ENCODE data around the gene SCAMP5. TPM values are rescaled to one million over a fixed set of nuclear protein-coding genes. Genes with fewer than 3 reads are reported as not detected.

Gene SCAMP5
- total and polyA plus RNA-seq, 2 of the 13 experiments (the other 11 are each of a cell fraction or from before 2014, with no cell fraction given) = 34.3 to 49.0 TPM

DNA sequence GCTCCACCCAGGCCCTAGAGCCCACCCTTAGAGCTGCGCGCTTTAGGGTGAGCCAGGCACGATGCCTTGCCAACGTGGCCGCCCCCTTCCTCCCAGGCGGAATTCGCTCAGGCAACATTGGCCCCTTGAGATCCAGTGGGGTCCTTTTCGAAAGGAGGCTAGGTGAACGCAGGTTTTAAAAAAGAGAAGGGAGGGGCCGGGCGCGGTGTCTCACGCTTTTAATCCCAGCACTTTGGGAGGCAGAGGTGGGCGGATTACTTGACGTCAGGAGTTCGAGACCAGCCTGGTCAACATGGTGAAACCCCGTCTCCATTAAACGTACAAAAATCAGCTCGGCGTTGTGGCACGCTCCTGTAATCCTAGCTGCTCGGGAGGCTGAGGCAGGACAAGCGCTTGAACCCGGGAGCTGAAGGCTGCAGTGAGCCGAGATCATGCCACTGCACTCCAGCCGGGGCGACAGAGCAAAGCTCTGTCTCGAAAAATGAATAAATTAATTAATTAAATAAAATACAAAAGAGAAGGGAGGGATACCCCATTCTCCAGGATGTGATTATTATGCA lies 37.8 kb upstream of the SCAMP5 start:
- Histone ChIP-seq H3K9me3 (ENCODE audit: low read length) (no peaks in the 10 kb centered on the region), H2AFZ (ENCODE audit: low read length) (no peak overlapping the region), H3K4me3 (replicated peaks in 1 of 3; ENCODE audit: insufficient read depth in 1 of 3, low read depth in 2 of 3, low read length in 3 of 3) (peak overlapping the region; percentile 60 to 78 (median 63)), H3K9ac (ENCODE audit: insufficient read depth, low read depth, low read length) (peak overlapping the region; percentile 30; the same call in 1 of the 2 replicates), H3K27me3 (ENCODE audit: control insufficient read depth in 1 of 2, insufficient read depth in 2 of 2, low read length in 2 of 2) (peaks cover 5 to 62% of the 10 kb centered on the region in 2 experiments; a peak in 4 of 5 replicates), H3K36me3 (replicated peaks in 1 of 2; ENCODE audit: control insufficient read depth in 1 of 2, insufficient read depth in 2 of 2, low read length in 2 of 2) (no peaks in the 10 kb centered on the region), H3K4me2 (ENCODE audit: low read depth, low read length) (peak overlapping the region; percentile 97), H3K4me1 (ENCODE audit: insufficient read depth, low read length) (peaks cover 18% of the 10 kb centered on the region), H4K20me1 (ENCODE audit: insufficient read depth, low read length) (no peaks in the 10 kb centered on the region), H3K27ac (ENCODE audit: extremely low read length, insufficient read depth, low read length) (no peak overlapping the region), H3K79me2 (ENCODE audit: insufficient read depth, low read length) (no peaks in the 10 kb centered on the region)
- no TSS peak for BruUV-seq (replicated peaks)
- FAIRE-seq (no peak), DNase-seq (ENCODE audit: low spot score) (no peak), ATAC-seq (no peak)
- ChIA-PET CTCF (ENCODE audit: low intra/inter-chr PET ratio, low total read pairs) (no interaction called here), POLR2A (interaction anchor here (1.0 kb wide), 1 partner anchor 51 kb away, joined by 6 read pairs; the partner anchor contains the start of gene FAM219B)
- 10% methylated on average over 20 of the region's 28 CpGs for WGBS (ENCODE audit: low lambda C conversion rate)
- intact Hi-C loops (cut with micrococcal nuclease; ENCODE audit: unreplicated experiment) (no loop called here), in situ Hi-C loops (cut with HindIII; ENCODE audit: extremely low pct_ligation_motif_present, low pct_unique_long_range_greater_than_20kb) (loop anchor here (10.0 kb wide), 2 partner anchors 183 to 323 kb away; no protein-coding TSS in a partner anchor)
- 0 out of 2 replicates have a peak, but pooled peaks have one; percentile 11 for TF ChIP-seq CHD4 (IDR thresholded peaks at IDR 0.05; ENCODE audit: borderline replicate concordance, low read length)
- no peak for TF ChIP-seq ZNF646 (CRISPR knock-in tag; IDR thresholded peaks at IDR 0.05)
- TF ChIP-seq PHF21A (CRISPR knock-in tag; IDR thresholded peaks at IDR 0.05) = 0 out of 2 replicates have a peak, but pooled peaks have one; percentile 22
- TF ChIP-seq ZFX (CRISPR knock-in tag; IDR thresholded peaks at IDR 0.05; ENCODE audit: low read depth) = 0 out of 2 replicates have a peak, but pooled peaks have one; percentile 1
- no peak for TF ChIP-seq ZNF746 (CRISPR knock-in tag; IDR thresholded peaks at IDR 0.05)
- no peak for TF ChIP-seq ZFP82 (CRISPR knock-in tag; IDR thresholded peaks at IDR 0.05; ENCODE audit: borderline replicate concordance)
- TF ChIP-seq ZNF280B (CRISPR knock-in tag; IDR thresholded peaks at IDR 0.05; ENCODE audit: borderline replicate concordance) = 0 out of 2 replicates have a peak, but pooled peaks have one; percentile 32
- TF ChIP-seq, protein P1, sequence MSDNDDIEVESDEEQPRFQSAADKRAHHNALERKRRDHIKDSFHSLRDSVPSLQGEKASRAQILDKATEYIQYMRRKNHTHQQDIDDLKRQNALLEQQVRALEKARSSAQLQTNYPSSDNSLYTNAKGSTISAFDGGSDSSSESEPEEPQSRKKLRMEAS (IDR thresholded peaks at IDR 0.05) = 0 out of 2 replicates have a peak, but pooled peaks have one; percentile 14
- TF ChIP-seq ZFP90 (CRISPR knock-in tag; IDR thresholded peaks at IDR 0.05; ENCODE audit: borderline replicate concordance) = no peak
- peak; percentile 11; the same call in 1 of the 2 replicates for TF ChIP-seq KDM5B (CRISPR knock-in tag; IDR thresholded peaks at IDR 0.05; ENCODE audit: borderline replicate concordance)
- no peak for TF ChIP-seq ZNF546 (CRISPR knock-in tag; conservative IDR thresholded peaks at IDR 0.05)
- no peak for TF ChIP-seq JUN (CRISPR knock-in tag; IDR thresholded peaks at IDR 0.05)
- no peak for TF ChIP-seq KLF6 (CRISPR knock-in tag; IDR thresholded peaks at IDR 0.05)
- TF ChIP-seq MBNL3 (CRISPR knock-in tag; conservative IDR thresholded peaks at IDR 0.05) = no peak

All from HepG2 (cell line).